ENCODE measurements around the gene MARK1. TPM values are rescaled to one million over a fixed set of nuclear protein-coding genes. Genes with fewer than 3 reads are reported as not detected.
"Not testable (repeated sequence)": the region's sequence is repeated elsewhere in the genome, so short reads cannot be mapped to it uniquely, and the experiment has no call there.

Gene MARK1
- total RNA-seq, 1 donor from 2014 or later = 34.8 TPM

DNA sequence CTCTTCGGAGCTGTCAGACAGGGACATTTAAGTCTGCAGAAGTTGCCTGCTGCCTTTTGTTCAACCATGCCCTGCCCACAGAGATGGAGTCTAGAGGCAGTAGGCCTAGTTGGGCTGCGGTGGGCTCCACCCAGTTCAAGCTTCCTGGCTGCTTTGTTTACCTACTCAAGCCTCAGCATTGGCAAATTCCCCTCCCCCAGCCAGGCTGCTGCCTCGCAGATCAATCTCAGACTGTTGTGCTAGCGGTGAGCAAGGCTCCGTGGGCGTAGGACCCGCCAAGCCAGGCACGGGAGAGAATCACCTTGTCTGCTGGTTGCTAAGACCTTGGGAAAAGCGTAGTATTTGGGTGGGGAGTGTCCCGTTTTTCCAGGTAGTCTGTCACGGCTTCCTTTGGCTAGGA is 83.2 kb downstream of the MARK1 start:
- not testable (repeated sequence) for DNase-seq (ENCODE audit: low spot score)

GRCh38 chr1:220616836-220617235 is 88.9 kb downstream of the MARK1 start:
- DNase-seq (ENCODE audit: low spot score) = no peak

GRCh38 chr1:220628431-220628830 is 100.5 kb downstream of the MARK1 start:
- DNase-seq (ENCODE audit: low spot score) = no peak

DNA sequence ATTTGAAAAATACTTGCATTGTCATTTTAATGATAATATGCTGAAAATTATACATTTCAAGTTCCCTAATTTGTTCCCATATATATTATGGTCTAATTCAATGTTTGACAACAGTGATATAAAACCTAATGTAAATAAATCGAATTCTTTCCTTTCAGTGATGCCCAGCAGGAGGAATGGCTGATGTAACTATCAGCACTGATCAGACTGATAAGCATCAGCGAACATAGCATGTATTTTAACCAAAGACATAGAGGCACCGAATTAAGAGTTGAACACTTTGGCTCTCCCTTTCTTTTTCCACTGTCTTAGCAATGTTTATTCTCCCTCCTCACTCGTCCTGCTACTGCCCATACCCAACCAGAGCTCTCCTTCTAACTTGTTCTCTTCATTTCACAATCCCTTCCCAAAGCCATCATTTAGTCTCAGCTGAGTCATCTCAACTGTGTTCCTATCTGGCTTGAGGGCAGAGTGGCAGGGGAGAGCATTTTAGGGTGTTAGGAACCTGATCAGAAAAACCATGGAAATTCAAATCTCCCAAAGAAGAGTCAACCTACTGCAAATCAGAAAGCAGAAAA is 103.4 kb downstream of the MARK1 start:
- DNase-seq (ENCODE audit: low spot score) = no peak

GRCh38 chr1:220637759-220638158 is 109.8 kb downstream of the MARK1 start:
- no peak for DNase-seq (ENCODE audit: low spot score)

DNA sequence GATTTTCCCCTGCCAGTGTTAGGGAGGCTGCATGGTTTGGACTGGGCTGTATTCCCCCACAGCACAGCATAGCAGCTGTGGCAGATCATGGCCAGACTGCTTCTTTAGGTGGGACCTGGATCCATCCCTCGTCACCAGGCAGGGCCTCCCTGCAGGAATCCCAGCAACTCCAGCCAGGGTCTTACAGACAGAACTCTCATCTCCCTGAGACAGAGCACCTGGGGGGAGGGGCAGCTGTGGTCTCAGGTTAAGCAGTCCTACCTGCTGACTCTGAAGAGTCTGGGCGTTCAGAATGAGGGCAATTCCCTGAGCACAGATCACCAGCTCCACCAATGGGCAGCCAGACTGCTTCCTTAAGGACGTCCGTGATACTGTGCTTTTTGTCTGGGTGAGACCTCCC is 114.3 kb downstream of the MARK1 start:
- no peak for DNase-seq (ENCODE audit: low spot score)

DNA sequence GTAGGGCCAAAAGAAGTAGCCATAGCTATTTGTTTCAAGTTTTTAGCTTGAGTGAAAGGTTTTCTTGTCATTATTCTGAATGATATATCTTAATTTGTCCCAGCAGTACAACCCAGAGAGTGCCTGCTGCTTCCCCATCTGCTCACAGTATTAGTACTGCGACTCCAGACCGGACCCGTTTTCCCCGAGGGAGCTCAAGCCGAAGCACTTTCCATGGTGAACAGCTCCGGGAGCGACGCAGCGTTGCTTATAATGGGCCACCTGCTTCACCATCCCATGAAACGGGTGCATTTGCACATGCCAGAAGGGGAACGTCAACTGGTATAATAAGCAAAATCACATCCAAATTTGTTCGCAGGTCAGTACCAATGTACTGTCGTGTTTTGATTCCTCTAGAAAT is 125.1 kb downstream of the MARK1 start:
- no peak for DNase-seq (ENCODE audit: low spot score)

GRCh38 chr1:220655509-220655908 is 127.6 kb downstream of the MARK1 start:
- no peak for DNase-seq (ENCODE audit: low spot score)

DNA sequence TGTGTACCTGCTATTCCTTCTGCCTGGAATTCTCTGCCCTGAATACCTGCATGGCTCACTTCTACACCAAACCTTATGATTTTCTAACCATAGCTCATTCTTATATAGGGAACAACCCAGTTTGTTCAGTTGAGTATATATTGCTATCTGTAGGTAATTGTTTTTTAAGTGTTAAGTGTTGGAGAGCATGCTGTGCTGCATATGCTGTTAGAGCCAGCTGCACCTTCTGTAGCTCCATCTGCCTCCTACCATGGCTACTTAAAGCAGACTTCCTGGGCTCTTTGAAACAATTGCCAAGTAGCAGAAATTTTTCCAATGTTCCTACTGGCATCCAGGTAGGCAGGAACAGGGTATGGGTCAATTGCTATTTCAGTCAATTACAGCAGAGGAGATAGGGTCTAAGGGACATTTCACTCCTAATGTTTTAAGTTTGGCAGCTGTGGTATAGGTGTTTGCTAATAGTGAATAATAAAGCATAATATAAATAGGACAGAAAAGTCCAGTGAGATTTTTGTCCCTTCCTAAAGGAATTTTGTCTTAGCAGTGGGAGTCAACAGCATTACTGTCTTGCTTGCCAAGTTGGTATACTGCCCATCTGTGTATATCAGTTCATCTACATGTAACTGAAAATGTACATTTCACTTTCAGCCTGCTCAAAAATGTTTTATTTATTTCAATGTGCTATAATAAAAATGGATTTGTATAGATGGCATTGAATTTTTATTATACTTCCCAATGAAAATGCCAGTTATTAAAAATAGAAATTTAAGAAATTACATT is 128.2 kb downstream of the MARK1 start:
- no peak for DNase-seq (ENCODE audit: low spot score)

DNA sequence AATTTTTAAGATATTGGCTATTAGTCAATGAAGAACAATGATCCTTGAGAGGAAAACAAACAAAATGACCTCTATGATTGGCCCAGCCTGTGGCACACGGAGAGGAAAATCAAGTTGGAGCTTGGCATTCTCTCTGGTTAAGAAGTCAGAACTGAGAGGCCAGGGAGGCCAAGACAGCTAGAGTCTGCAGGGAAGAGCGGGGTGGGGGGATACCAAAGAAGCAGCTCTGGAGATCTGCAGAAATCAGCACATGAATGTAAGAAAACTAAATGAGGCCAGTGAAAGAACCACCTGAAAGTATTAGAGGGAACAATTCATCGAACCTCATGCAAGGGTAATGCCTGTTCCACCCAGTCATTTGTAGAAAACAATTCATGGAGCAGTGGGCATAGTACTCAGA is 138.4 kb downstream of the MARK1 start:
- DNase-seq (ENCODE audit: low spot score) = no peak

GRCh38 chr1:220669005-220669404 is 141.1 kb downstream of the MARK1 start:
- DNase-seq (ENCODE audit: low spot score) = no peak

DNA sequence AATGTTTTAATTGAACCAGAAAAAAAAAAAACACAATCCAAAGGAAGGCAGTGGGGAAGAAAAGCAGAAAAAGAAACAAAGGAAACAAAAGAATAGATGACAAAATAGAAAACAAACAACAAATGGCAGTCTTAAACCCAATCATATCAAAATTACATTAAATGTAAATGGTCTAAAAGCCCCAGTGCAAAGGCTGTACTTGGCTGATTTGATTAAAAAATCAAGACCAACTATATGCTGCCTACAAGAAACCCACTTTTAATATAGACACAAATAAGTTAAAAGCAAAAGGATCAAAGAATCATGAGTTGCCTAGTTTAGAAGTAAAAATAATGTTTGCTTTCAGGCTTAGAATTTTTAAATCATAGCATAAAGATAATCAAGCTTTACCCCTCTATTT is 142.4 kb downstream of the MARK1 start:
- DNase-seq (ENCODE audit: low spot score) = no peak

GRCh38 chr1:220673921-220674320 is 146.0 kb downstream of the MARK1 start:
- no peak for DNase-seq (ENCODE audit: low spot score)

DNA sequence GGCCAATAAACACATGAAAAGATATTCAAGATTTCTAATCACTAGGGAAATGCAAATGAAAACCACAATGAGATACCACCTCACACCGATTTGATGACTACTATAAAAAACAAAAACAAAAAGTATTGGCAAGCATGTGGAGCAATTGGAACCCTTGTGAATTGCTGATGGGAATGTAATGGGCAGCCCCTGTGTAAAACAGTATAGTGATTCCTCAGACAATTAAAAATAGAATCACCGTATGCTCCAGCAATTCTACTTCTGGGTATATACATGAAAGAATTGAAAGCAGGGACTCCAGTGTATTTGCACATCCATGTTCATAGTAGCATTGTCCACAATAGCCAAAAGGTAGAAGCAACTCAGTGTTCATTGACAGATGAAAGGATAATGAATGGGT is 149.3 kb downstream of the MARK1 start:
- no peak for DNase-seq (ENCODE audit: low spot score)

DNA sequence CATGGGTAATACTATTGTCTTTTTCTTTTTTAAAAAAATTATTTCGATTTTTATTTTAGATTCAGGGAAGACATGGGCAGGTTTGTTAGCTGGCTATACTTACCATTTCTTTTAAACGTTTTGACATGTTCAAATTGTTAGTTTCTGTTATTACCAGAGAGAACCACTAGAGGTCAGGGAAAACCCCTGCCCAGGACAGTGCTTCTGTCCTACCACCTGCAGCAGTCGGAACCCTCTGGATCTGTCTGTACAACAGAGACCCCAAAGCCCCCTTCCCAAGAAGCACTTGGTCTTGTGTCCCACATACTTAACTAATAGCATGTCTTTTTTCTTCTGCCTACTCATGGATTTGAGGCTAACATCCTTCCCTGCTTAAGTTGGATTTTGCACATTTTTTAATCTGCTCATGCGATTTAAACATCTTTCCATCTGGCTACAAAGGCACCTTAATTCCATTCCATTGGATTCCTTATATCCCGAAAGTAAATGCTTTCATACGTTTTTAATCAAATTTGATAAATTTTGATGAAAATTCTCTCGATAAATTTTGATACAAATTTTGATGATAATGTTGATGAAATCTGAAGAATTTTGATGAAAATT is 152.2 kb downstream of the MARK1 start:
- DNase-seq (ENCODE audit: low spot score) = no peak

DNA sequence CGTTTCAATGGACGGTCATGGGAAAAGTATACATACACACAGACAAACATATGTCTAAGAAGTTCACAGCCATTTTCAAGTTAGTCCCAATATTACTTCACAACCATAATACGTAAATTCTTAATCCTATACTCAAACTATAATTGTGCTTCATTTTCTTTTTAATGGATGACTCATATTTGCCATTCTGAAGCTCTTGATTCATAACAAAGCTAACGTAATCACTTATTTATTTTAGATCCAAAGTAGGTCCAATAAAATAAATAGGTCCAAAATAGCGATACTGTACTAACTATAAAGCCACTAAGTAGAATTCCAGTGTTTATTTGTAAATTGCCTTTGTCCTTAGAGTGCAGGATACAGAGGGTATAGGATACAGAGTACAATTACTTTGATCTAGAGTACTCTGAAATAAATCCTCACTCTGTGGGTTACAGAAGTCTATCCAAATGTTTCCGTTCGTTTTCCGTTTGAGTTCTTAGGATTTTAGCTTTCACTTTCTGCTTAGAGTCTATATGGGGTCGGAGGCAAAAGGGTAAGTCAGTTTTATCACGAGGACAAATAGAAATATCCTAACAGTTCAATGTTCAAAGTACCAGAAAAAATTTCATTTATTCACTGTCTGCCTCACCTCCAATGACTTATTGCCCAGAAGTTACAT is 153.4 kb downstream of the MARK1 start:
- DNase-seq (ENCODE audit: low spot score) = no peak

DNA sequence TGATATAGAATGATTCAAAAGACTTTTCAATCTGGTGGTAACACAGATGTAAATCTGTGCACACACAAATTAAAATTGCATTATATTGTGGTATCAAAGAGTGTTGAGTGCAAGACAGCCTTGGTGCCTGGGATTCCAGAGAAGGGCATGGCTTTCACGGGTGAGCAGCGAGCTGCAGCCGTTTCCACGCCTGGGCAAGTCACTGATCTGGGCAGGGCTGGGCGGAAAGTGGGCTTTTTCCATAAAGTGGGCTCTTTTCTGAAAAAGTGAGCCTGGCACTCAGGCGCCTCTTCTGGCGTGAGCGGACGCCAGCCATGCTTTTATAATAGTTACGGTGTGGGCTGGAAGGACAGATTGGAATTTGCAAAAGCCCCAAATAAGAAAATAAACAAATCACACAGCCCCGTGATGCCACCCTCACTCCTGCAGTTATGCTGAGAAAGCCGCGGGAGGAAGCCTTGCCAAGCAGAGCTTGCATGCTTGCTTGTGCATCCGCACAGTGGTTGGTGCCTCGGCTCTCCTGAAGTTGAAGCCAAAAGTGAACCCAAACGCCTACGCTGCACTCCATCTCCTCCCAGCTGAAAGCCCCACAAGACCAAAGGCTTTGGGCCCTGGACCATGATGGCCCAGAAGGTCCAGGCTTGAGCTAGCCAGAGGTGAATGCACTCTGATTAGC is 155.1 kb downstream of the MARK1 start:
- no peak for DNase-seq (ENCODE audit: low spot score)

- not testable (repeated sequence) for DNase-seq (ENCODE audit: low spot score)
Measured at GRCh38 chr1:220683716-220684115, 155.8 kb downstream of the MARK1 start.

- no peak for DNase-seq (ENCODE audit: low spot score)
Measured at GRCh38 chr1:220684890-220685289, 157.0 kb downstream of the MARK1 start.

- DNase-seq (ENCODE audit: low spot score) = no peak
Measured at GRCh38 chr1:220685879-220686278, 157.9 kb downstream of the MARK1 start.

- DNase-seq (ENCODE audit: low spot score) = no peak
Measured at GRCh38 chr1:220687809-220688208, 159.9 kb downstream of the MARK1 start.

DNA sequence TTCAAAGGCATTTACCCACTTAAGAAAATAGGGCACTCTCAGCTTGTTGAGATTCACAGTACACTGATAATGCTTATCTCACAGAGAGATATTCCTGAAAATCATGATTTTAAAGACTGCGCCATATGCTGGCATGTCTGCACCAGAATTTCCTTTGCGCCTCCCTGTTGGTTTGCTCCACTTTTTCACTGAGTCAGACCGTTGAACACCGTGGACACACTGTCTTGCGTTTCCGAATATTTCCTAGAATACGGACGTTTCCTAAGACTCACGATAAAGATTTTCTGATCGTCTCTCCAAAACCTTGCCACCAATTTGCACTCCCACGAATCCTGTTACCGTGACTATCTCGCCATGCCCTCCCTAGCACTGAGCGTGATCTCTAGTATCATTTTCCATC is 161.7 kb downstream of the MARK1 start:
- no peak for DNase-seq (ENCODE audit: low spot score)

Measured in ureter (tissue), 1 donor.